GM19438 (cell line): ENCODE measurements around the gene CEACAM19.
"Not testable (repeated sequence)": the region's sequence is repeated elsewhere in the genome, so short reads cannot be mapped to it uniquely, and the experiment has no call there.

Experiments used
- ATAC-seq: cut with Tn5 transposase; IDR thresholded peaks from one replicate; pipeline ENCODE4 v1.9.1; 2021; ENCODE audit warnings: low read depth; ENCODE audit not compliant: unreplicated experiment

Gene CEACAM19, protein sequence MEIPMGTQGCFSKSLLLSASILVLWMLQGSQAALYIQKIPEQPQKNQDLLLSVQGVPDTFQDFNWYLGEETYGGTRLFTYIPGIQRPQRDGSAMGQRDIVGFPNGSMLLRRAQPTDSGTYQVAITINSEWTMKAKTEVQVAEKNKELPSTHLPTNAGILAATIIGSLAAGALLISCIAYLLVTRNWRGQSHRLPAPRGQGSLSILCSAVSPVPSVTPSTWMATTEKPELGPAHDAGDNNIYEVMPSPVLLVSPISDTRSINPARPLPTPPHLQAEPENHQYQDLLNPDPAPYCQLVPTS

DNA sequence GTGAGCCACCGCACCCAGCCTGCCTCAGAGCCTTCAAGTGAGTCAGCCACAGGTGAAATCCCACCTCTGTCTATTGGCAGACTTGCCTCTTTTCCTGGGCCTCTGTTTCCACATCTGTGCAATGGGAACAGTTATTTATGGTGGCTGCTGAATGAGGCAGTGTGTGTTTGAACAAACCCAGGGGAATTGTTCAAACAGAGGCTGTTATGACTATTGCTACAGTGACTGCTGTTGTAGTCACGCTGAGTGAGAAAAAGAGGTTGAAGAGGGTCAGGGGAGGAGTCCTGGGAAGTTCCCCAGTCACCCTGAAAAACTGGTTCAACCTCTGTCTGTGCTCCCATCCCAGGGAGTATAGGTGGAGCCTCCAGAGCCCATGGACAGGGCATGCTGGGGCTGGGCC lies at the start of gene CEACAM19:
Gene CEACAM19, plus strand, starts transcription at position 83 of the 400 bp plus-strand sequence. CDS start 450 bp downstream, outside the sequence.
- ATAC-seq = no peak

DNA sequence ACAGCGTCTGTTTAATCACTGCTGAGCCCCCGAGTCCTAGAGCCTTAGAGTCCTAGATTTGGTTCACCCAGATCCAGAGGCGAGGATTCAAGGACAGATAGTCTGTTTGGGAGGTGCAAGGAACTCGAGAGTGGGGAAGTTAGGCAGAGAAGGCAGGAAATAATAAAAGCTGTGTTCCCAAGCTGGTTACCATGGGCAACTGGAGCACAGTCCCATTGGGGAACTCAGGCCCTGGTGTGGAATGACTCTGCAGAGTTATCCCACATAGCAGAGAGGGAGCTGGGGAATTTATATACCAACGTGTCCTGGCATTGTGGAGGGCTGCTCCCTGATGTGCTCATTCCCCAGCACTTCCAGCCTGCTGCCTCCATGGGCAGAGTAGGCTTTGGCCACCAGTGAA lies 48.2 kb upstream of the CEACAM19 start:
- ATAC-seq = no peak

DNA sequence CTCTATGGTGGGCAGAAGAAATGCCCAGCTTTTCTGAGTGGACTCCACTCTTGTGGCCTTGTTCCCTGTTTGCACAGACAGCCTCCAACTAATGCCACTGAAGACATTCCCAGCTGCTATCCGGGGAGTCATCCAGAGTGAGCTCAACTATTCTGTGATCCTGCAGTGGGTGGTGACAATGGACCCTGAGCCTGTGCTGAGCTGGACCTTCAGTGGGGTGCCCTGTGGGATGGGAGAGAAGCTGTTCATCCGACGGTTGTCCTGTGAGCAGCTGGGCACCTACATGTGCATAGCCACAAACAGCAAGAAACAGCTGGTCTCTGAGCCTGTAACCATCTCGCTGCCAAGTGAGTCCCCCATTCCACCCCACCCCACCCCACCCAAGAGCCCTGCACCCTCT lies 47.7 kb upstream of the CEACAM19 start:
- ATAC-seq = no peak

DNA sequence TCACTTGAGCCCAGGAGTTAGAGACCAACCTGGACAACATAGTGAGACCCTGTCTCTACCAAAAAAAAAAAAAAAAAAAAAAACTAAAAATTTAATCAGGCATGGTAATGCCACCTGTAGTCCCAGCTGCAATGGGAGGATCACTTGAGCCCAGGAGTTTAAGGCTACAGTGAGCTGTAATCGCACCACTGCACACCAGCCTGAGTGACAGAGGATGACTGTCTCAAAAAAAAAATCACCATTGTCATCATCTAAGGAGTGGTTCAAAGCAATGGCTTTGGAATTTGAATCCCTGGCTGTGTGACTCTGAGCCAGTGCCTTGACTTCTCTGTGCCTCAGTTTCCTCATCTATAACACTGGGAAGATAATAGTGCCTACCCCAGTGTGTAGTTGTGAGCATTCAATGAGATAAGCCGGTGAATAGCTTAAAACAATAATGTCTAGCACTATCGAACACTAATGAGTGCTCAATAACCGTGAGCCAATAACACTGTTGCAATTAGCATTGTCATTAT lies 46.4 kb upstream of the CEACAM19 start:
- no peak for ATAC-seq

DNA sequence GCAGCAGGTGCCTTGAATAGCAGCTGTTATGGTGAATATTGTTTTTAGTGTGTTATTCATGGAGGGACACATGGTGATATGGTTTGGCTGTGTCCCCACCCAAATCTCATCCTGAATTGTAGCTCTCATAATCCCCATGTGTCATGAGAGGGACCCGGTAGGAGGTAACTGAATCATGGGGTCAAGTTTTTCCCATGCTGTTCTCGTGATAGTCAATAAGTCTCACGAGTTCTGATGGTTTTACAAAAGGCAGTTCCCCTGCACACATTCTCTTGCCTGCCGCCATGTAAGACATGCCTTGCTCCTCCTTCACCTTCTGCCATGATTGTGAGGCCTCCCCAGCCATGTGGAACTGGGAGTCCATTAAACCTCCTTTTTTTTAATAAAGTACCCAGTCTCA lies 45.6 kb upstream of the CEACAM19 start:
- ATAC-seq = not testable (repeated sequence)

DNA sequence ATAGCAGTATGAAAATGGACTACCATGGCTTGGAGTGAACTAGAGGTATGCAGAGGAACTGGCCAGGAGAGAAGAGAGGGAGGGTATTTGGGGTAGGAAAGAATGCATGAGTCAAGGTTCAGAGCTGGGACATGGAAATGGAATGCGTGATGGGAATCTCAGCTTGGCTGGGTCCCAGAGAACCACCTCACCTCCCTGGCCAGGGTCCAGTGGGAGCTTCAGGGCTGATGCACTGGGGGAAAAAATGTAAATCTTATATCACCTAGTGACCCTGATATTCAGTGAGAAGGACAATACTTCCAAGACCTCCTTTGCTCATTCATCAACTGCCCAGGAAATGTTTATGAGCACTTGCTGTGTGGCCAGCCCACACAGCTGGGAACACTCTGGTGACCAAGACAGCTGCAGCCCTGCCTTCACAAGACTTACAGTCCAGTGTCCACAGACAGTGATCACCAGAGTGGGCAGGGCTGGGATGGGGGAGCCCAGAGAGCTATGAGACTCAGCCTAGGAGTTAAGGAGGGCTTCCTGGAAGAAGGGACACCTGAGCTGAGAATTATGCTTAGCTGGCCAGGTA lies 45.1 kb upstream of the CEACAM19 start:
- no peak for ATAC-seq

DNA sequence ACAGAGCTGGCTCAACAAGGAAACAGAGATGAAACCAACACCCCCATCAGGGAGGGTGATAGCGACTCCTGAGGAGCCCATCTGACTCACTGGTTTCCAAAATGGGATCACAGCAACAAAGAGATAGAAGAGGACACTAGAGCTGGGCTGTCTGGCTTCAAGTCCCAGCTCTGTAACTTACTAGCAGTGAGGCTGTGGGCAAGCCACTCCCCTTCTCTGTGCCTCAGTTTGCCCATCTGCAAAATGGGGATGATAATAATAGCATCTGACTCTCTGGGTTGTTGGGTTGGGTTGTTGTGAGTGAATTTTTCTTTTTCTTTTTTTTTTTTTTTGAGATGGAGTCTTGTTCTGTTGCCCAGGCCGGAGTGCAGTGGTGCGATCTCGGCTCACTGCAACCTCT lies 43.7 kb upstream of the CEACAM19 start:
- no peak for ATAC-seq

DNA sequence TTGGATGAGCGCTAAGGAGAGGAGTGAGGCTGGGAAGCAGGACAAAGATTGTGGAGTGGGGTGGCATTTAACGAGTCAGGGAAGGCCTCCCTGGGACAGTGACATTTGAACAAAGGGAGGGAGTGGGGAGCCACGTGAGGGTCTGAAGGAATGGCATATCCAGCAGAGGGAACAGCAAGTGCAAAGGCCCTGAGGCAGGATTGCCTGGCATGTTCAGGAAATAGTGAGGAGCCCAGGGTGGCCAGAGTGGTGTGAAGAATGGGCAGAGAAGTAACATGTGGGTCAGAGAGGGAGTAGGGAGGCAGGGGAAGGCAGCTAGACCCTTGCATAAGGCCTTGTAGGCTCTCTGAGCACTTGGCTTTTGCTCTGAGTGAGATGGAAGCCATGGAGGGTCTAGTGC lies 42.5 kb upstream of the CEACAM19 start:
- ATAC-seq = no peak

DNA sequence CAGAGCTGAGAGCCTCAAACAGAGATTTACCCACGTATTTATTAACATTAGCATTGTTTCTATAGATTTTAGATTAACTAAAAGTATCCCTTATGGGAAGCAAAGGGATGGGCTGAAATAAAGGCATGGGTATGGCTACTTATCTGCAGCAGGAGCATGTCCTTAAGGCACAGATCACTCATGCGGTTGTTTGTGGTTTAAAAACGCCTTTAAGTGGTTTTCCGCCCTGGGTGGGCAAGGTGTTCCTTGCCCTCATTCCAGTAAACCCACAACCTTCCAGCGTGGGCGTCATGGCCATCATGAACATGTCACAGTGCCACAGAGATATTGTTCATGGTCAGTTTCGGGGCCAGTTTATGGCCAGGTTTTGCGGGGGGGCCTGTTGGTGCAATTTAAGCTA lies 39.7 kb upstream of the CEACAM19 start:
- not testable (repeated sequence) for ATAC-seq

DNA sequence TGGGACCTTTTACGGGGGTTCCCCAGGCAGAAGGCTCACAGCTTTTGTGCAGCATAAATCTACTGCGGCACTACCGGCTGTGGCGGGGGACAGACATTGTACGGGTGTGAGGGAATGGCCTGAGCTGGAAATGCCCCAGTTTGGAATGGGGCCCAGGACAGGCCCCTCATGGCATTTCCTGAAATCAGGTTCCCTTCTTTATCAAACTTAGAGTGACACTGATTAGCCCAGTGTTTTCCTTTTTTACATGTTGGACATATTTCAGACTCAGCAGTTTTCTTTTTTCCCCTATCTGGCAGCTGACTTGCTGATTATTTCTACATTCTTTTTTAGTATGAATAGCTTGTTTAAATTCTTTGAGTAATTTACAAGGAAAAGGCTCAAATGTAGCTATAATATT lies 37.2 kb upstream of the CEACAM19 start:
- ATAC-seq = not testable (repeated sequence)

DNA sequence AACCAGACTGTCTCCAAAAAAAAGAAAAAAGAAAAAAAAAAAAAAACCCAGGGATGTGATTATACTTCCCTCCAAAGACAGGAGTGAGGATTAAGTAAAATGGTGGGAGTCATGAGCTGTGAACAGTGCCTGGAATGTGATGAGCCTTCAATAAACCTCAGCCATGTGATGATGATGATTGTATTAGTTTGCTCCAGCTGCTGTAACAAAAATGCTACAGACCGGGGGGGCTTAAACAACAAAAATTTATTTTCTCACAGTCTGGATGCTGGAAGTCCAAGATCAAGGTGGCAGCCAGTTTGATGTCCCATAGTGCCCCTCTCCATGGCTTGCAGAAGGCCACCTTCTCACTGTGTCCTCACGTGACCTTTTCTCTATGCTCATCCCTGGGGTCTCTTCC lies 36.5 kb upstream of the CEACAM19 start:
- ATAC-seq = no peak

DNA sequence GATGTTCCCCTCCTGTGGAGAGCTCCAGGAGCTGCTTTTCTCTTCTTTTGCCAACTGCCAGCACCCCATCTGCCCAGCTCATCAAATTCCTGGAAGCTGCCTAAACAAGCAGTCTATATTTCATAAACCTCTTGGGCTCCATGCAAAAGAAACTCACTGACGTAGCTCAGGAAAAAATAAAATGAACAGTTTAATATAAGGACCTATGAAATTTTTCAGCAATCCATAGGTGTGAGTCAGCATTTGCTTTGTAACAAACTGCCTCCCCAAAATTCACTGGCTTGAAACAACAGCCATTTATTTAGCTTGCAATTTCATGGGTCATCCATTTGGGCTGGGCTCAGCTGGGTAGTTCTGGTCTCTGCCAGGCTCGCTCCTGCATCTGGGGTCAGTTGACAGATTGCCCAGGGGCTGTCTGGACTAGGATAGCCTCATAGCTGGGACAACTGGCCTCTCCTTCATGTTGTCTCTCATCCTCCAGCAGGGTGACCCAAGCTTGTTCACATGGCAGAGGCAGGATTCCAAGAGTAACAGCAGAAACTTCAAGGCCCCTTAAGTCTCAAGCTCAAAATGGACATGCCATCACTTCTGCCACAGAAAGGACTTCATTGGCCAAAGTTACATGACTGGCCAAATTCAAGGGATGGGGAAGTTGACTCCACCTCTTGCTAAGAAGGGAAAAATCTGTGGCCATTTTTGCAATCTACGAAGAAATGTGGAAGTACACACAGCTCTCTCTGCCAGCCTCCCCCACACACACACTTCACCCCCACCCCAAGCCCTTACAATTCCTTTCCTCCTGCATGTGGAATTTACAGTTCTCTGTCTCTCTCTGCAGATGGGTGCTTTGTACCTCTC lies 35.5 kb upstream of the CEACAM19 start:
- ATAC-seq = no peak

DNA sequence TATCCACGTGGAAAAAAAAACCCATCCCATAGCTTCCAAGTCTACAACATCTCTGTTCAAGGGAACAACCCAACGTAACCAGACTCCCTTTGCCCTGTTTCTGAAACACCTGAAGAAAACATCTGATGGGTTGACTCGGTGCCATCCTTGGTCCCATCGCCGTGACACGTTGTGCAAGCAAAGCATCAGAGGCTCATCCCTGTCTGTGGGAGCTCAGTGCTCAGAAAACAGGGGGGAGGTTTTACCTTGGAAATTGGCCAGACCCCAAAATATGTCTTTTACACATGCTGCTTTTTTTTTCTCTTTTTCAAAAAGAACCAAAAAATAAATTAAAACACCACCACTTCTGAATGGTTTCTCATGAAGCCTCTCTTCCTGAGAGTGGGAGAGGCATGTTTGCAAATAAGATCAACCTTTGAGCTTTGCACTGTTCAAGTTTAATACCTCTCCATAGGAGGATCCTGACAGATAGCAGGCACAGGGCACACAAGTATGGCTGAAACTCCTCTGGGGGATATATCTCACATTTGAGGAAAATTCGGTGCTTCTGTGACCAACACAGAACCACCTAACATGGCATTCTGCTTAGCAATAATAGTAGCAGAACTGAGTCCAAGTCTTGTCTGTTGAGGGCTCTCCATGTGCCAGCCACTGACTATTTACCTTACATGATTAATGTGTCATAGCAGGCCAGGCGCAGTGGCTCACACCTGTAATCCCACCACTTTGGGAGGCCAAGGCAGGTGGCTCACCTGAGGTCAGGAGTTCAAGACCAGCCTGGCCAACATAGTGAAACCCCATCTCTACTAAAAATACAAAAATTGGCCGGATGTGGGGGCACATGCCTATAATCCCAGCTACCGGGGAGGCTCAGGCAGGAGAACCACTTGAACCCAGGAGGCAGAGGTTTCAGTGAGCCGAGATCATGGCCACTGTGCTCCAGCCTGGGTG lies 34.6 kb upstream of the CEACAM19 start:
- ATAC-seq = no peak

DNA sequence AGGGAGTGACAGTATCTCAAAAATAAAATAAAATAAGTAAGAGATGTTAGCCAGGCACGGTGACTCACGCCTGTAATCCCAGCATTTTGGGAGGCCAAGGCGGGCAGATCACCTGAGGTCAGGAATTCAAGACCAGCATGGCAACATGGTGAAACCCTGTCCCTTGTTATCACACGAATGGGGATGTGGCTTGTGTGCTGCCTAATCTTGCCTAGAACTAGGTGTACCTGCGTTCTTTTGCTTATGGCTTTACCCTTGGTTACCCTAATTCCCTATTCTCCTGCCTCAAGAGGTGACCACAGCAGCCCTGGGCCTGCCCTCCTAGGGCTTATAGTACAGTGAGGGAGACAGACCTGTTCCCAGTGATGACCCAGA lies 33.9 kb upstream of the CEACAM19 start:
- ATAC-seq = no peak

DNA sequence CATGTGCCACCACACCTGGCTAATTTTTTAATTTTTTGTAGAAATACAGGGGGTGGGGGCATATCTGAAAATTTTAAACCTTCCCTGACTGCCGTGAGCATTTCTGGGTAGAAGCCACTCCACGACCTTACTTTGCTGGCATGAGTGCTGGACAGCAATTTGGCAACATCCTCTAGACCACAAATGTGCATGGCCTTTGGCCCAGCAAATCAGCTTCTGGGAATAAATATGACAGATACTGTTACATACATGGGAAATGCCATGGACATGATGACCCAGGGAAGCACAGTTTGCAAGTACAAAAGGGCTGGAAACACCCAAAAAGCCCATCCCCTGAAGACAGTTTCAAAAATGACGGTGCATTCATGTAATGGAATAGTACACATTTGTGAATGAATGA lies 30.8 kb upstream of the CEACAM19 start:
- ATAC-seq = no peak

DNA sequence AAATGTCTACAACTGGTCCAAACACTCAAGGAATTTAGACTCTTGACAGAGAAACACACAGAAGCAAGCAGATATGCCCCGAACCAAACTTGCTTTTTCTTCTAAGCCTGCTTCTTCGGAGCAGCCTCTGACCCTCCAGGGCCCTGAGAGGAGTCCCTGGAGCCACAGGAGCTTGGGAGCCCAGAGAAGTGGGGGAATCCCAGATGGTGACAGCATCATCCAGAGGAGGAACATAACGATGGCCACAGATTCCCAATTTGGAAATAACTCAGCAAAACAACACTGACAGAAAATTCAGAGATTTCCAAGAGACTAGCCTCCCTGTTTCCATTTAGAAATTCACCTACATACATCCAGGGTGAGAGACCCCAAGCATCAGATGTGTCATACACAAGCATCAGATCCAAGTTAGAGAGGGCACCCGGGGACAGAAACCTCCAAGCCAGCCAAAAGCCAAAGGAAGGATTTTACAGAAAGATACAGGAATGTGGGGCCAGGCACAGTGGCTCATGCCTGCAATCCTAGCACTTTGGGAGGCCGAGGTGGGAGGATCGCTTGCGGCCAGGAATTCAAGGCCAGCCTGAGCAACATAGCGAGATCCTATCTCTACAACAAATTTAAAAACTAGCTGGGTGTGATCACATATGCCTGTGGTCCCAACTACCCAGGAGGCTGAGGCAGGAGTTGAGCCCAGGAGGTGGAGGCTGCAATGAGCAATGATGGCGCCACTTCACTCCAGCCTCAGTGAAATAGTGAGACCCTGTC lies 29.6 kb upstream of the CEACAM19 start:
- ATAC-seq = no peak

DNA sequence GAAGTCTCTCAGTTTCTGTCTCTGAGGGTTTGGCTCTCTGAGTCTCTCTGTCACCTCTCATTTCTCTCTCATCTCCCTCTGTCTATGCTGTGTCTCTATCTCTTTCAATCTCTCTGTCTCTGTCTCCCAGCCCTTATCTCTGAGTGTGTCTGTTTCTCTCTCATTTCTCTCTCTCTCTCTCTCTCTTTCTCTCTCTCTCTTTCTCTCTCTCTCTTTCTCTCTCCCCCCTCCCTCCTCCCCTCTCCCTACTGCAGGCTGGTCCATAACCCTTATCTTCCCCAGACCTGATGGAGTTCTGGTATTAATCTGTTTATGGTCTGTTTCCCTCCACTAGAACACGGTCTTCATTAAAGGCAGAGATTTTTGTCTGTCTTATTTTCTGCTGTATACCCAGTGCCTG lies 28.9 kb upstream of the CEACAM19 start:
- ATAC-seq = no peak

DNA sequence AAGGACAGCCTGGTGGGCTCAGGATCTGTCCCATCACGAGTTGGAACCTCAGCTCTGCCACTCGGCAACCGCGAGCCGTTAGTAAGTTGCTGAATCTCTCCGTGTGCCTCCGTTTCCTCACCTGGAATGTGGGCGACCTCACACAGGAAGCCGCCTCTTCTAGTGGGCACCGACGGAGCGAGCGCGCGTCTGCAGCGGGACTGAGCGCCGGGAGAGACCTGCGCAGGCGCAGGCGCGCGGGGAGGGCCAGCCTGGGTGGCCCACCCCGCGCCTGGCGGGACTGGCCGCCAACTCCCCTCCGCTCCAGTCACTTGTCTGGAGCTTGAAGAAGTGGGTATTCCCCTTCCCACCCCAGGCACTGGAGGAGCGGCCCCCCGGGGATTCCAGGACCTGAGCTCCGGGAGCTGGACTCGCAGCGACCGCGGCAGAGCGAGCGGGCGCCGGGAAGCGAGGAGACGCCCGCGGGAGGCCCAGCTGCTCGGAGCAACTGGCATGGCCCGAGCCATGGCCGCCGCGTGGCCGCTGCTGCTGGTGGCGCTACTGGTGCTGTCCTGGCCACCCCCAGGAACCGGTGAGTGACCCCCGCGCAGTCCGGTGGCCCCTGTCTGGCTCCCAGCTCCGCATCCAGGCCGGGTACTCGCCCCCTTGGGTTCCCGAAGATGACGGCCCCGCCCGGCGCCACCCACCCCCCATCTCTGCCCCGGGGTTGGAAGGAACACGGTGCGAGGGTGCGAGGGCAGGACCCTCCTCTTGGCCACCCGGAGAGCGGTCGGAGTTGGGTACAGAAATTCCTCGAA lies 27.5 kb upstream of the CEACAM19 start, which contains the start of gene PVR:
Gene PVR, plus strand, starts transcription at position 306 of the 797 bp plus-strand sequence. Its CDS starts 187 bp downstream, at position 493.
- no peak for ATAC-seq
